HG02623 (cell line): ENCODE results near the gene UTS2.

ENCODE experiments used
- ATAC-seq: cut with Tn5 transposase; IDR thresholded peaks from one replicate; pipeline ENCODE4 v1.9.1; 2021; ENCODE audit warnings: moderate library complexity; ENCODE audit not compliant: unreplicated experiment

The UTS2 gene

GRCh38 chr1:7813677-7814373, 39.0 kb downstream of the UTS2 start:
- no peak for ATAC-seq

GRCh38 chr1:7811476-7811875, 41.4 kb downstream of the UTS2 start:
- no peak for ATAC-seq

- no peak for ATAC-seq
These were observed 42.5 kb downstream of the UTS2 start for GRCh38 chr1:7810395-7810794.

GRCh38 chr1:7809742-7810141, 43.1 kb downstream of the UTS2 start:
- no peak for ATAC-seq

- no peak for ATAC-seq
These were observed 44.5 kb downstream of the UTS2 start for GRCh38 chr1:7808253-7808844.

GRCh38 chr1:7805460-7805859, 47.4 kb downstream of the UTS2 start:
- ATAC-seq = no peak
